Stimulated activated CD8-positive, alpha-beta memory T cell treated with anti-CD3 and anti-CD28 coated beads, Interleukin-7, amount 100 ng/mL, for 48 hours (primary cell): ENCODE data around the gene PPEF1.

Source experiments
- DNase-seq, 2 donors: peaks; one replicate each; pipeline ENCODE4 v3.0.0-alpha.2; 2020; ENCODE audit warnings: low read depth in 1 of 2; ENCODE audit errors: extremely low read depth in 1 of 2

The PPEF1 gene, protein sequence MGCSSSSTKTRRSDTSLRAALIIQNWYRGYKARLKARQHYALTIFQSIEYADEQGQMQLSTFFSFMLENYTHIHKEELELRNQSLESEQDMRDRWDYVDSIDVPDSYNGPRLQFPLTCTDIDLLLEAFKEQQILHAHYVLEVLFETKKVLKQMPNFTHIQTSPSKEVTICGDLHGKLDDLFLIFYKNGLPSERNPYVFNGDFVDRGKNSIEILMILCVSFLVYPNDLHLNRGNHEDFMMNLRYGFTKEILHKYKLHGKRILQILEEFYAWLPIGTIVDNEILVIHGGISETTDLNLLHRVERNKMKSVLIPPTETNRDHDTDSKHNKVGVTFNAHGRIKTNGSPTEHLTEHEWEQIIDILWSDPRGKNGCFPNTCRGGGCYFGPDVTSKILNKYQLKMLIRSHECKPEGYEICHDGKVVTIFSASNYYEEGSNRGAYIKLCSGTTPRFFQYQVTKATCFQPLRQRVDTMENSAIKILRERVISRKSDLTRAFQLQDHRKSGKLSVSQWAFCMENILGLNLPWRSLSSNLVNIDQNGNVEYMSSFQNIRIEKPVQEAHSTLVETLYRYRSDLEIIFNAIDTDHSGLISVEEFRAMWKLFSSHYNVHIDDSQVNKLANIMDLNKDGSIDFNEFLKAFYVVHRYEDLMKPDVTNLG

DNA sequence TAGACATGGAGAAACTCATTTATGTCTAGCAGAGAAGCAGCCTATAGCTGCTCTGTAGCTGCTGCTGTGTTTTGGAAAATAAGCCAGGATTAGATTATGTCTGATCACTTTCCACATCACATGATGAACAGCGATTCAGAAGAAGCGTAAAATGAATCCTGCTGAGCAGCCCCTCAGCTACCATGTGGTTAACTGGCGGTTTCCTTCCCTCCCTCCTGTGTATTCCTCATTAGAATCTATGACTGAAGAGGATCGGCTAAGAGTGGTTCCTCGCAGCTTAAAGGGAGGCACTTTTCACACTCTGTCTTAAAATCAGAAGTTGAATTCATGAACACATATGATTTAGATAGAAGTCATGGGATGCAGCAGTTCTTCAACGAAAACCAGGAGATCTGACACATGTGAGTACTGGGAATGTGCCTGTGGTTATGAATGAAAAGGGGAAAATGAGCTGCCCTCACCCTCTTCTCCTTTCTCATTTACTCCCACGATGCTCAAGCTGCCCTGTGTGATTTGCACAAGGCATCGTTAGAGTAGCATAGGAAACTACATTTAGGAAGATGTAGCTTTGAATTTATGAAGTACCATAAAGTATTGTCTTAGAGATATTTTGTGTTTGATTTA lies at the start of gene PPEF1:
Gene PPEF1, plus strand, starts transcription at position 220 of the 624 bp plus-strand sequence. Its CDS starts 136 bp downstream, at position 356.
- DNase-seq = no peak

DNA sequence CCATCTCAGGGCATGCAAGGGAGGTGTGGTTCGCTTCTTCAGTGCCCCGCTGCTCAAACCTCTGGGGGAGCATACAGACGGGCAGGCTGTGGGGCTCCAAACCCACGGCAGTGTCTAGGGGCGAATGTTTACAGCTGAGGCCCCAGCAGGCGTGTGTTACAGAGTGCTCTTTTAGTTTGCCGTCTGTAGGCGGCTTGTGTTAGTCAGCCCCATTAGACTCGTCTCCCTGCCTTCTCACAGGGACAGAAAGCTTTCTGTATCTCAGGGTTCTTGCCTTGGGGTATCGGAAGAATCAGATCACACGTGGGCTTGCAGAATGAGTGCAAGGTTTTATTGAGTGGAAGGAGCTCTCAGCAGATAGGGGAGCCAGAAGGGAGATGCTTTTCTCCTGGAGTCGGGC lies 46.2 kb upstream of the PPEF1 start:
- DNase-seq = no peak

DNA sequence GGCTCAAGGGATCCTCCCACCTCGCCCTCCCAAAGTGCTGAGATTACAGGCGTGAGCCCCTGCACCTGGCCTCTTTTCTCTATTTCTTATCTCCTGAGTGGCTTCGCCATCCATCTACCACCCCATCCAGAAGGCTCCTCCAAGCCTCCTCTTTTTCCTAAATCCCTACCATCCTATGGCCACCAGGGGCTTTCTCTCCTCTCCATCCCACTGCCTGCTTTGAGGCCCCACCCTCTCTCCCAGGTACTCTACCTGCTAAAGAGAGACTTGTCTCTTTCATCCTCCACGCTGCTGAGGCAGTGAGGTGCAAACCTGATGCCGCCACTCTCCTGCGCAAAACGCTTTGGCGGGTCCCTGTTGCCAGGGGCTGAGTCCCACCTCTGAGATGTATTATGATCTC lies 42.5 kb upstream of the PPEF1 start:
- DNase-seq = no peak

DNA sequence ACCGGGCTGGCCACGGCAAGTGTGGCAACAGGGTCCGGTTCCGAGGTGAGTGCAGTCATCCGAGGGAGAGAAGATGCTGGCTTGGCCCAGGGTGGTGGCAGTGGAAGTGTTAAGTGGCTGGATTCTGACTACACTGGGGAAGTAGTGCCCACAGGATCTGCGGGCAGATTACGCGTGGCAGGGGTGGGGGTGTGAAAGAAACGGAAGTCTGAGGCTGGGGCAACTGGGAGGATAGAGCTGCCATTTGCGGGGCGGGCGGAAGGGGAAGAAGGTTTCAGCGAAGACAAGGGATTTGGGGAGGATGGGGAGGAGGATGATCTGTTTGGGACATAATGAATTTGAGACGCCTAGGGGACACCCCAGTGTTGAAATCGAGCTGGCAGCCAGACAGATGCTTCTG lies 40.8 kb upstream of the PPEF1 start:
- DNase-seq = no peak

DNA sequence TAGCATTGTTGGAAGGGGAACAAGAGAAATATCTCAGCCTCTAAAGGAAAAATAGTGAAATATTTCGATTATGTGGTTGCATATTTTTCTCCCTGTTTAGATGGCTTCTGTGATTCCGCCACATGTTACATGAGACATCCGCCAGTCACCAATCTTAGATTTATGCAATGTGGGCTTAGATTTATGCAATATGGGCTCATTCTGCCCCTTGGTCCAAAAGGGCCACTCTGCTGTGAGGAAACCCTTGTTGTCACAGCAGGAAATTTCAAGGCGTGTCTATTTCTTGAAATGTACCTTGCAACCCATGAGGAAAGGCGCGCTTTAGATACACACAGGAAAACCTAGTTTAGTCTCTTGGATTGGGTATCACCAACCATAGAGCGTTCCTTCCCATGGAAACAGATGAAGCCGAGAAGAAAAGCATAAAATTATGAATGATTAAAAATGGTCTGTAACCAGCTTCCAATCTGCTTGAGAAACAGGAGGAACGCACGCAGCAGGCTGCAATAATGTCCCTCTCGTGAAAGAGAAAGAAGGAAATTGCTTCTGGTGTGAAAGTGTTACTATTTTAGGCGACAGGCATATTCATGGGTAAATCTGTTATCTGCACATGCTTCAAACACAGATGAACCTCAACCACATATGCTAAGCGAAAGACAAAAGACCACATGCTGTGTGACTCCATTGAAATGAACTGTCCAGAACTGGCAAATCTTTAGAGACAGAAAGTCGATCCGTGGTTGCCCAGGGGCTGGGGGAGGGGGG lies 39.2 kb upstream of the PPEF1 start:
- no peak for DNase-seq

DNA sequence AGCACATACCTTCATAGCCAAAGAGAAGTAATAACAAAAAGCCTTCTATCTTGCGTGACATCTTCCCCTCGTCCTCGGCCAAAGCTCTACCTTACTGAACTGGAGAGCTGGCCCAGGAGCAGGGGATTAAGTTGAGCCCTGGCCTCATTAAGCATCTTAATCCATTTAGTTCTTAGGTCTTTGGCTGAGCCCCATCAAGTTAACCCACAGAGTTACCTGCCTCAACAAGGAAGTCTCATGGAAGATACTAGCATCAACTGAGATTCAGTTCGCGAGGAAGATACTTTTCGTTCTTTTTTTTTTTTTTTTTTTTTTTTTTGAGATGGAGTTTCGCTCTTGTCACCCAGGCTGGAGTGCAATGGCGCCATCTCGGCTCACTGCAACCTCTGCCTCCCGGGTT lies 35.4 kb upstream of the PPEF1 start, which contains the start of gene RS1:
Gene RS1, minus strand, starts transcription at position 101 of the 400 bp plus-strand sequence. Its CDS starts 40 bp downstream, at position 61.
- DNase-seq = no peak

DNA sequence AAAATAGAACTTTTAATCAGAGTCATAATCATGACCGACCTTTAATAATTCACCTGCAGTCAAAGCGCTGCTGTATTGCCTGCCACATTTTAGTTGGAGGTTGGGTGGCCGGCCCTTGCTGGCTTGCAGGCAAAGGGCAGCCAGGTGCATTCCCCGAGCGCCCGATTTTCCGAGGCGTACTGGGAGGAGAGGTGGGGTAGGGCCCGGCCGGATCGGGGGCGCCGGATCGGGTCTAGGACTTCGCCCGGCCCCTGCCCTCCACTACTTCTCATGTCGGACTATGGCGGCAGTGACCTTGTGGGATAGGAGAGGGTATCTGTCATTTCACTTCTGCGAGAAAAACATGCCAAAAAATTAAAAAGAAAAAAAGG lies 33.0 kb upstream of the PPEF1 start:
- DNase-seq = peak in 1 of 2 donors; percentile 1

DNA sequence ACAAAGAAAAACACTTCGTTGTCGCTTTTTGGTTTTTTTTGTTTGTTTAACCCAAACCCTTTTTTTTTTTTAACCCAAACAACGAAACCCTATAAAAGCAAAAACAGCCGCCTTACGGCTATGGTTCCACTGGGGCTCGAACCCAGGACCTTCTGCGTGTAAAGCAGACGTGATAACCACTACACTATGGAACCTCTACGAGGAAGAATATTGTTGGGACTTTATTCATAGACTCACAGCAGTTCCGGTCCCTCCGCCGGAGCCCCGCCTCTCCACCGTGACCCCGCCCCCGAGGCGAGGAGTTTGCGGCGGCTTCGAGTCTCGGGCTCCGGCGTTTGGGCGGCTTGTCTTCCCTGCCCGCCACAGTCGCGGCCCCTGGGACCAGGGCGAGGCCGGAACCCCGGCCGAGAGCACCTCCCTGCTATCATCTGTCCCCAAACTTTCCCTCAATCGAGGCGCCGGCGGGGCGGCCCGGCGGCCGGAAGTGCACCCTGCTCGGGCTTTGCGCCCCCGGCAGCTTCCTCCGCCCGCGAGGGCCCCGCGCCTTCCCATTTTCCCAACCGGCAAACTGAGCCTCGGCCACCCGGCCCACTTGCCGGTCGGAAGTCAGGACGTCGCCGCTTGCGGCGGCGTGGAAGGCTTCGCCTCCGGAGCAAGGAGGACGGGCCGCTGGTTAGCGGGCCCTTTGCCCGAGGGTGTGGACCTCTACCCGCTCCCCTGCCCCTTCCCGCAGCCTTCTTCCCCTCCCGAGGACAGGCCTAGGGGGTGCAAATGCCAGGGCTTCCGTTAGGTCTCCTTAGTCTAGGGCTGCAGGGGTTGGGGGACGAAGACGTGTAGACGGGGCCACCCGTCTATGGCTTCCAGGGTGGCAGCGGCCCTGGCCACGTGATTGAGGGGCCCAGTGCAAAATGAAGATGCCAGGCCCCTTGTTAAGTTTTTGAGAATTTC lies 32.4 kb upstream of the PPEF1 start:
- peak; percentile 33 to 45 for DNase-seq

DNA sequence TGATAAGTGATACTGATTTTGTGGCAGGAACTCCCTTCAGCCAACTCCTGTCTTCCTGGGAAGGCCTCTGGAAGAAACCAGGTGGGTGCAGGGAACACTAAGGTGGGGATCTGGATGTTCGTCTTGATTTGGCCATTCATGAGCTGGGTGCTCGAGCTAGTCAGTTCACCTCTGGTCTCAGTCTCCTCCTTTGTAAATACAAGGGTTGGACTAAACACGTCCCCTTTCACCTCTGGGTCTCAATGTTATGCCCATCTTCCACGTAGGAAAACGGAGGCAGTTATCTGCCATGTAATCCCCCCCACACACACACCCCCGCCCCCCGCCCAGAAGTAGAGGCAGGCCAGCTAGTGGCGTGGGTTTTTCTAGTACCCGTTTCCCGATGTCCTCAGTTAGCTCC lies 31.4 kb upstream of the PPEF1 start:
- DNase-seq = no peak

DNA sequence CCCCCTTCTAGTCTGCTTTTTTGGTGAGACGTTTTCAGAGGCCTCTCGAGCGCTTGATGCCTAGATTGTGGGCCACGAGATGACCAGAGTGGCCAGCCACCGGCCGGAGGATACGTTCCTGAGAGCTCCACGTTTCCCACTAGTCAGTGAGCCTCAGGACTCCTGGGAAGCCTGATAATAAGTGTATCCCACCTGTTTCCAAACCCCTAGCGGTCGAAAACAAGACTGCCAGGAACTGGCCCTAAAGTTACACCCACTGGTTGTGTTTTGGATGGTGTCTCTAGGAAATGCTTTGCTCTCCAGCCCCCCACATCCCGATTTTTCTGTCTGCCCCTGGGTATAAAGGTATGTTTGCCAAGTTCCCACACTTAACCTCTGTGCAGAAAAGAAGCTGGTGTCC lies 31.0 kb upstream of the PPEF1 start:
- no peak for DNase-seq

DNA sequence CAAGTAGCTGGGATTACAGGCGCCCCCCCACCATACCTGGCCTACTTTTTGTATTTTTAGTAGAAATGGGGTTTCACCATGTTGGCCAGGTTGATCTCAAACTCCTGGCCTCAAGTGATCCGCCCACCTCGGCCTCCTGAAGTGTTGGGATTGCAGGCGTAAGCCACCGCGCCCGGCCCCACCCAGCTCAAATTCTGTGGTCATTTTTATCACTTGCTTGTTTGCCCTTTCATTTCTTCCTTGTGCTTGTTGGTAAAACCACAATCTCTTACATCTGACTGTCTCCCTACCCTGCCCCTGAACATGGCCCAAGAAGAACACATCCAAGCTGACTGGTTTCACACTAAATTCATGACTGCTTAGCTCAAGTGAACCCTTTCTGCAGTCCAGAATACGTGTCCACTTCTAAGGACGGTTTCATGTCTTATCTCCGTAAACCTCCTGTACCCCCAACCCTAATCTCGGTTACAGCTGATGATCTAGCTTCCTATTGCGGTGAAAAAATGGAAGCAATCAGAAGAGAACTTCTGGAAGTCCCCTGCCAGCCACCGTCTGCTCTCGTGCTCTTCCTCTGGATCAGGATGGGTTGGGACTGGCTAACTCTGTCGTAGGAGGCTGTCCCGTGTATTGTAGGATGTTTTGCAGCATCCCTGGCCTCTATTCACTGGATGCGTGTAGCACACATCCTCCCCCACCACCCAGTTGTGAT lies 30.1 kb upstream of the PPEF1 start:
- no peak for DNase-seq

DNA sequence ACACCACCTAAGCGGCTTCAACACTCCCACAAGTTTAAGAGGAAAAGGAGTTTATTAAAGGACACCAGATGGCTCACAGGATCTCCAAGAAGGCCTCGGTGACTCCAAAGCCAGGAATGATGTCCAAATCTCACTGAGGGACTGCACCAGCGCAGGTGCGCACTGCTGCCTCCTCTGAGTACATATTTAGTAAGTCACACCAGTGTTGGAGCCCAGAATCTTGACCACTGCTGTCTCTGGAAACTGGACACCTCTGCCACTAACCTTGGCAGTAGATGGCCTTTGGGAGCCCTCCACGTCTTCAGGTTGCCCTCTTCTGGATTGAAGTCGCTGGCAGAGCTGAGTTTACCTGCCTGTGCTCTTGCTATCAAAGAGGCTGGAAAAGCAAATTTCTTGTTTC lies 25.4 kb upstream of the PPEF1 start:
- DNase-seq = no peak

DNA sequence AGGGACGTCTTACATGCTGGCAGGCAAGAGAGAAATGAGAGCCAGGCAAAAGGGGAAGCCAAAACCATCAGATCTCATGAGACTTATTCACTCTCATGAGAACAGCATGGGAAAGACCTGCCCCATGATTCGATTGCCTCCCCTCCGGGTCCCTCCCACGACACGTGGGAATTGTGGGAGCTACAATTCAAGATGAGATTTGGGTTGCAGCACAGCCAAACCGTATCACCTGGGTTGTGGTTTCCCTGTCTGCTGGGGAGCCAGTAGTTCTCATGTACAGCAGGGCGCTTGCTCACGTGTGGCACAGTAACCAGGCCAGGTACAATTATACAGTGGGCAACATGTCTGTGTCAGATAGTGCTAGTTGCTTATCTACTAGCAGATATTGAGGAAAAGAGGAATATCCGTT lies 24.5 kb upstream of the PPEF1 start:
- no peak for DNase-seq

DNA sequence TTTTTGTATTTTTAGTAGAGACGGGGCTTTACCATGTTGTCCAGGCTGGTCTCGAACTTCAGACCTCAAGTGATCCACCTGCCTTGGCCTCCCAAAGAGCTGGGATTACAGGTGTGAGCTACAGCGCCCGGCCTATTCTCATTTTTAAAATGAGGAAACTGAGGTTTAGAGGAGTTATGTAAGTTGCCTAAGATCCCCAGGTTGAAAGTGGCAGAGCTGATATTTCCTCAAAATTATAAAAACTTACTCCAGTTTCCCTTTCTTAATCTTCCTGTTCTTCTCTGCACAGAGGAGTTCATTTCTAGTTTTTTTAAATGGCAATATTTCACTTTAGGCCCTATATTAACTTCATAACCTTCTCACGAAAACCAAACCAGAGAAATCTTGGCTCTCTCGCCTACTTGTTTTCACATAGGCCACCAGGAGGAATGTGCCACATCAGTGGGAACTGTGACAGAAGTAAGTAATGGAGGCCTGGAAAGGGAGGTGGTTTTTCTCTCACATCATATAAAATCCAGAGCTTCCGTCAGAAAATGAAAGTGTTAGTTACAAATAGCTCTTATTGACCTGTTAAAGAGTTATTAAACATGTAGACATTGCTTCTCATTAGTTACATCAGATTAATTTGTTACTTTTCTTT lies 19.5 kb upstream of the PPEF1 start:
- no peak for DNase-seq

DNA sequence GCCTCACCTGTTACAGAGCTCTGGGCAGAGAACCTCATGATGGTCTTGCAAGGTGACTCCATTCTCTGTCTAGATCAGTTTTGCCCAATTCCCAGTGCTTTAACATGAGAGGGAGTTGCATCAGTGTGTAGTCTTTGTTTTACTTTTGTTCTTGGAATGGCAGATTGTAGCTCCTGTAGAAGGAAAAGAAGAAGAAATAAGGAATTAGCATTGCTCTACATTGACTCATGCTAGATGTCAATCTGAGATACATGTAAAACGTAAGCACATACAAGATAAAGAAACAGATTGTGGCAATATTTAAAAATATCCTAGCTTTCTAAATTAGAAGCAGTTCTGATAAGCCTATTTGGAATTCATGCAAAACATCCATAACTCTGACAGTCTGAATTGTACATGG lies 16.0 kb upstream of the PPEF1 start:
- no peak for DNase-seq

DNA sequence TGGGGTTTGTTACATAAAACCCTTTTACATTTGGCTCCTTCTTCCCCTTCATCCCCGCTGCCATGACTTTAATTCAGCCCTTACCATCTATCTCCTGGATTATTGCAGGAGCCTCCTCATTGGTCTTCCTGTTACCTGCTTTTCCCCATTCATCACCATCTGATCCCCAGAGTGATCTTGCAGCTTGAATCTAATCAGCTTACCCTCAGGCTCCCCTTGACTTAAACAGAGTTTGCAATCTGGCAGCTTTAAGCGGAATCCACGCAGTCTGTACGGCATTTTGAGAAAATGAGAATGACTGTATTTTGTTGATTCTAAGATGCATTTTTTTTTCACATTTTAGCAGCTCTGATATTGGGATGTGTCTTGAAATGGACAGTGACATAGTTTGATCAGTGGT lies 14.9 kb upstream of the PPEF1 start:
- DNase-seq = no peak

DNA sequence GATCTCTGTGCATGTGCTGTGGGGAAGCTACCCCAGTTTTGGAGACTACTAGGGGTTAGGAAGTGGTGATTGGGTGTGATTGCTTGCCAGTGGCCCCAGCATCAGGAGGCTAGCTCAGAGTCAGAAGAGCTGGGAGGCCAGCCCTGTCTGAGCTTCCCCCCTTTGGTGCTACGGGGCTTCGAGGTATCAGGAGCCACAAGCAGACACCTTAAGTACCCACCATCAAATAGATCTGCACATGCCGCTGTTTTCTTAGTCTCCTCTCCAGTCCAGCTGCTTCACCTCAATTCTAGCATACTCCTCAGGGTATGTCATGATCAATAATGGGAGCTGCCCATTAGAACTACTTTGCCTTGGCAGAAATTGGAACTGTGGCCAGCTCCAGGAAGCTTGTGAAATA lies 10.8 kb upstream of the PPEF1 start:
- no peak for DNase-seq

DNA sequence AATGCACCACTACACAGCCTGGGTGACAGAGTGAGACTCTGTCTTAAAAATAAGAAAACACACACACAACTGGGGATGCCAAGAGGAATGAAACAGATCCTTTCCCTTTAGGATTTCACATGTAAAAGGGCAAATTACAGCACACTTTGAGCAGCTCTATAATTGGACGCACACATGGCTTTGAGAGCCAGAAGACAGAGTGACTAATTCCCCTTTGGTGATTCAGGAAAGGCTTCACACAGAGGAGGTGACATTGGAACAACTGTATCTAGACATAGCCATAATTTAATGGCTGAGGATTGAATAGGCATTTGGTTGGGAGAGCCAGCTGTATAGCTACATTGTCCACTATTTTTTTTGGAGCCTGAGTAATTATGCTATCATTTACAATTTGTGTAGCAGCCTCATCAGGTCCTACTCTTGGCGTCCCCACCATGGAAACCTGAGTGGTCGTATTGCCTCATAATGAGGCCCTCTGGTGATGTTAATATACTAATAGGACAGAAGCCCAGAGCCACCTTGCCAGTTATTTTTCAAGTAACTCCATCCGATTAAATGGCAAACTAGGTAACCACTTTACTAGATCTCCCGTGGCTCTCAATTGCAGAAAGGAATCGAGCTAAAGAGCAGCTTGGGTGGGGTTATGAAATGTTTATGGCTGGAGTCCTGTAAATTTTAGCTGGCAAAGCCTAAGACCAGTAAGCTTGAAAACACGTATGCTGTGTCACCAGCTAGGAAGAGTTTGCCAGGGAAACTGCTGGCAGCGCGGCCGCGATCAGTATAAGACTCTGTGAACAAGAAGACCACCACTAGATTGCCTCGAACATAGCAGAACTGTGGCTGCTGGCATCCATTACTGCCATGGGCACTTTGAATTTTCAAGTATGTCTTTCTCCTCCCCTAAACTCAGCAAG lies 8.5 kb upstream of the PPEF1 start:
- no peak for DNase-seq
